Trophoblast cell (in vitro differentiated cells and primary cell): ENCODE measurements around the gene COA6.
A peak's percentile ranks its signal among the peaks of the same experiment; 100 is the strongest.

Experiments
- DNase-seq, 2 donors: peaks; one replicate each; pipeline ENCODE4 v3.0.0-alpha.2; 2016
- H2AFZ ChIP-seq: 2 replicates; pipeline ENCODE4 v1.6.1; 2013; ENCODE audit warnings: low read length, moderate library complexity, mild to moderate bottlenecking; ENCODE audit not compliant: insufficient read depth, poor library complexity
- H2AK5ac ChIP-seq: 2 replicates; pipeline ENCODE4 v1.6.1; 2013; ENCODE audit warnings: mild to moderate bottlenecking, low read length
- H2BK120ac ChIP-seq: 2 replicates; pipeline ENCODE4 v1.6.1; 2013; ENCODE audit warnings: low read length, mild to moderate bottlenecking, moderate library complexity; ENCODE audit not compliant: insufficient read depth, poor library complexity
- H2BK12ac ChIP-seq: 2 replicates; pipeline ENCODE4 v1.6.1; 2013; ENCODE audit warnings: mild to moderate bottlenecking, low read length, moderate library complexity
- H2BK5ac ChIP-seq: 2 replicates; pipeline ENCODE4 v1.6.1; 2013; ENCODE audit warnings: low read length, low read depth, moderate library complexity, mild to moderate bottlenecking; ENCODE audit not compliant: poor library complexity
- H3K14ac ChIP-seq: 2 replicates; pipeline ENCODE4 v1.6.1; 2013; ENCODE audit warnings: mild to moderate bottlenecking, low read length
- H3K18ac ChIP-seq: 2 replicates; pipeline ENCODE4 v1.6.1; 2013; ENCODE audit warnings: mild to moderate bottlenecking, low read length
- H3K23ac ChIP-seq: 2 replicates; pipeline ENCODE4 v1.6.1; 2013; ENCODE audit warnings: low read length
- H3K27ac ChIP-seq: 2 replicates; pipeline ENCODE4 v1.5.1; 2013; ENCODE audit warnings: low read depth, mild to moderate bottlenecking, inconsistent platforms, low read length, moderate library complexity
- H3K27me3 ChIP-seq: 2 replicates; pipeline ENCODE4 v1.6.1; 2013; ENCODE audit warnings: inconsistent platforms, mild to moderate bottlenecking, low read length, moderate library complexity; ENCODE audit not compliant: insufficient read depth
- H3K36me3 ChIP-seq, 2 experiments: 1 replicate in 1 of 2; 2 replicates in 1 of 2; pipeline ENCODE4 v1.6.1; 2013; ENCODE audit warnings: low read length in 2 of 2, mild to moderate bottlenecking in 2 of 2, moderate library complexity in 1 of 2; ENCODE audit not compliant: insufficient read depth in 2 of 2, control insufficient read depth in 1 of 2
- H3K4ac ChIP-seq: 2 replicates; pipeline ENCODE4 v1.6.1; 2013; ENCODE audit warnings: low read depth, mild to moderate bottlenecking, low read length, moderate library complexity
- H3K4me1 ChIP-seq, 2 experiments: 1 replicate in 1 of 2; 2 replicates in 1 of 2; pipeline ENCODE4 v1.6.1; 2013; ENCODE audit warnings: low read length in 2 of 2, mild to moderate bottlenecking in 2 of 2, moderate library complexity in 1 of 2; ENCODE audit not compliant: insufficient read depth in 2 of 2, control insufficient read depth in 1 of 2
- H3K4me2 ChIP-seq: 2 replicates; pipeline ENCODE4 v1.6.1; 2013; ENCODE audit warnings: inconsistent platforms, mild to moderate bottlenecking, low read length, moderate library complexity
- H3K4me3 ChIP-seq: 2 replicates; pipeline ENCODE4 v1.5.1; 2013; ENCODE audit warnings: mild to moderate bottlenecking, low read depth, low read length, inconsistent platforms
- H3K79me1 ChIP-seq: one replicate; pipeline ENCODE4 v1.6.1; 2013; ENCODE audit warnings: low read length
- H3K79me2 ChIP-seq: 2 replicates; pipeline ENCODE4 v1.6.1; 2013; ENCODE audit warnings: low read length, mild to moderate bottlenecking; ENCODE audit not compliant: control insufficient read depth, insufficient read depth, poor library complexity
- H3K9ac ChIP-seq: 2 replicates; pipeline ENCODE4 v1.6.1; 2013; ENCODE audit warnings: mild to moderate bottlenecking, low read length
- H3K9me3 ChIP-seq: 2 replicates; pipeline ENCODE4 v1.6.1; 2013; ENCODE audit warnings: low read depth, mild to moderate bottlenecking, control low read depth, inconsistent platforms, low read length; ENCODE audit not compliant: insufficient read depth
- H4K12ac ChIP-seq: 2 replicates; pipeline ENCODE4 v1.6.1; 2013; ENCODE audit warnings: low read depth, mild to moderate bottlenecking, low read length, moderate library complexity
- H4K8ac ChIP-seq: 2 replicates; pipeline ENCODE4 v1.6.1; 2013; ENCODE audit warnings: low read depth, mild to moderate bottlenecking, low read length, moderate library complexity
- H4K91ac ChIP-seq: one replicate; pipeline ENCODE4 v1.6.1; 2013; ENCODE audit warnings: low read depth, mild to moderate bottlenecking, low read length, moderate library complexity
- WGBS: extraction: QIAGEN DNeasy Blood & Tissue Kit; methylation state at CpG from one replicate; pipeline ENCODE4 v1.1.7; 2013; ENCODE audit warnings: missing lambda C conversion rate; ENCODE audit not compliant: insufficient read length, insufficient coverage; ENCODE audit errors: extremely low coverage; 5-methylcytosine and 5-hydroxymethylcytosine counted together

The COA6 gene

GRCh38 chr1:234369784-234370183 lies 3.5 kb upstream of the COA6 start:
- H3K23ac ChIP-seq: no peak overlapping the region
- H3K18ac ChIP-seq: no peak overlapping the region
- no peak overlapping the region for H2BK120ac ChIP-seq
- peaks cover 8% of the 10 kb centered on the region for H3K79me2 ChIP-seq
- H3K79me1 ChIP-seq: peaks cover 10% of the 10 kb centered on the region
- DNase-seq: no peak
- H3K27ac ChIP-seq: no peak overlapping the region
- no peak overlapping the region for H3K4me2 ChIP-seq
- no peaks in the 10 kb centered on the region for H3K9me3 ChIP-seq
- H2AFZ ChIP-seq: no peak overlapping the region
- H4K8ac ChIP-seq: no peak overlapping the region
- H3K27me3 ChIP-seq: no peaks in the 10 kb centered on the region
- no peak overlapping the region for H3K14ac ChIP-seq
- no peak overlapping the region for H3K9ac ChIP-seq
- H3K4ac ChIP-seq: no peak overlapping the region
- no CpG with 5 or more reads among the region's 1 CpG for WGBS
- H4K91ac ChIP-seq: no peak overlapping the region
- no peak overlapping the region for H4K12ac ChIP-seq
- H2BK5ac ChIP-seq: no peak overlapping the region
- no peak overlapping the region for H2BK12ac ChIP-seq
- peaks cover 0 to 4% of the 10 kb centered on the region in 2 experiments for H3K4me1 ChIP-seq
- no peak overlapping the region for H2AK5ac ChIP-seq
- no peaks in the 10 kb centered on the region for H3K36me3 ChIP-seq
- no peak overlapping the region for H3K4me3 ChIP-seq

- Histone ChIP-seq H2BK5ac (no peak overlapping the region), H3K9me3 (no peaks in the 10 kb centered on the region), H3K4me2 (no peak overlapping the region), H4K12ac (no peak overlapping the region), H2BK12ac (no peak overlapping the region), H2AFZ (no peak overlapping the region), H3K4ac (no peak overlapping the region), H3K18ac (no peak overlapping the region), H4K8ac (no peak overlapping the region), H3K4me3 (no peak overlapping the region), H2BK120ac (no peak overlapping the region), H4K91ac (no peak overlapping the region), H2AK5ac (no peak overlapping the region), H3K14ac (no peak overlapping the region), H3K23ac (no peak overlapping the region), H3K9ac (no peak overlapping the region), H3K27me3 (no peaks in the 10 kb centered on the region), H3K36me3 (peaks cover 5 to 6% of the 10 kb centered on the region in 2 experiments), H3K79me2 (peaks cover 8% of the 10 kb centered on the region), H3K4me1 (peaks cover 0 to 4% of the 10 kb centered on the region in 2 experiments), H3K27ac (no peak overlapping the region), H3K79me1 (peaks cover 10% of the 10 kb centered on the region)
- no CpG with 5 or more reads among the region's 2 CpGs for WGBS
- DNase-seq: no peak
Measured at GRCh38 chr1:234371414-234371813, 1.8 kb upstream of the COA6 start.

GRCh38 chr1:234372011-234372757 lies 1.1 kb upstream of the COA6 start:
- Histone ChIP-seq H3K4ac (no peak overlapping the region), H3K9ac (no peak overlapping the region), H4K91ac (no peak overlapping the region), H2AFZ (no peak overlapping the region), H3K4me2 (peak overlapping the region; percentile 55), H3K9me3 (no peaks in the 10 kb centered on the region), H3K4me3 (no peak overlapping the region), H3K4me1 (peaks cover 0 to 4% of the 10 kb centered on the region in 2 experiments), H2BK12ac (no peak overlapping the region), H2BK5ac (no peak overlapping the region), H3K23ac (no peak overlapping the region), H2AK5ac (no peak overlapping the region), H3K36me3 (peaks cover 6 to 11% of the 10 kb centered on the region in 2 experiments), H3K79me2 (peaks cover 8% of the 10 kb centered on the region), H4K8ac (no peak overlapping the region), H4K12ac (no peak overlapping the region), H3K79me1 (peaks cover 10% of the 10 kb centered on the region), H3K27ac (no peak overlapping the region), H3K14ac (no peak overlapping the region), H3K27me3 (no peaks in the 10 kb centered on the region), H3K18ac (no peak overlapping the region), H2BK120ac (no peak overlapping the region)
- no CpG with 5 or more reads among the region's 9 CpGs for WGBS
- no peak for DNase-seq

- DNase-seq: no peak
- Histone ChIP-seq H2BK12ac (no peak overlapping the region), H4K12ac (peak overlapping the region; percentile 90), H3K23ac (no peak overlapping the region), H2BK120ac (peak overlapping the region; percentile 92), H3K27ac (no peak overlapping the region), H3K4ac (no peak overlapping the region), H3K27me3 (no peaks in the 10 kb centered on the region), H3K79me1 (peaks cover 10% of the 10 kb centered on the region), H2AK5ac (no peak overlapping the region), H4K91ac (peak overlapping the region; percentile 97), H3K9ac (peak overlapping the region; percentile 96), H4K8ac (peak overlapping the region; percentile 98), H3K36me3 (peaks cover 12 to 19% of the 10 kb centered on the region in 2 experiments), H3K9me3 (no peaks in the 10 kb centered on the region), H3K4me3 (peak overlapping the region; percentile 94), H3K14ac (peak overlapping the region; percentile 95), H2AFZ (peak overlapping the region; percentile 95), H3K4me2 (peak overlapping the region; percentile 78), H3K4me1 (peaks cover 0 to 4% of the 10 kb centered on the region in 2 experiments), H3K18ac (peak overlapping the region; percentile 98), H3K79me2 (peaks cover 8% of the 10 kb centered on the region), H2BK5ac (peak overlapping the region; percentile 96)
- no CpG with 5 or more reads among the region's 6 CpGs for WGBS
Measured at GRCh38 chr1:234373959-234374254, 651 bp downstream of the COA6 start.
